Measurements from ENCODE around the gene MISP3.

The MISP3 gene

DNA sequence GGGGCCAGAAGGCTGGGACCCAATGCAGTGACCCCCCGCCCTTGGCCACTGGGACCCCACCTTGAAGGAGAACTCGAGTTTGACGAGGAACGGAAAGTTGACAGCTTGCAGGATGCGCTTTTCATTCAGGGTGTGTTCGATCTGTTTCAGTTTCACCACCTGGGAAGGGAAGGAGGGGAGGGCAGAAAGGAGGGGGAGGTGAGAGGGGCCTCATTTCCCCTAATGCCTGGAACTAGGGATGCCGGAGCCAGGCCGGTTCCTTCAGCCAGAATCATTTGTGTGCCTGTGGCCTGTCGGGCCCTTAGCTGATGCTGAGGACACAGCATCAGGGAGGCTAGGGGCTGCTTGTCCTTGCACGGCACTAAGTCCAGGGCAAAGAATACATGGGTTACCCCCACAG, 30.2 kb downstream of the MISP3 start:
- DNase-seq (ENCODE audit: low read depth), result no peak

DNA sequence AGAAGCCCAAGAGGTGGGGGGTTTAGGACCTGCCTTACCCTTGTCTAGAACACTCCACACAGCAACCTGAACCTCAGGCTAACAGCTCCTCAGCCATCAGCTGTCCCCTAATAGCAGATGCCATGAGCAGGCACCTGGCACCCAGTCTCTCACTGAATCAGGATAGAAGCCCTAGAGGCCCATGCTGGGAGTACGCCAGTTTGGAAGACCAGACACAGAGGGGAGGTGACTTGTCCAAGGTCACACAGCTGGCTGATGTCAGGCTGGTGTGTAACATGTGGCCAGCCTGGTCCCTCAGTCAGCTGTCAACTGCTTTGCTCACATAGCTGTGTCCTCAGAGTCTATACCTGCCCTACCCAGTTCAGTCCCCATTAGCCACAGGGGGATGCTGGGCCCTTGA, 30.7 kb downstream of the MISP3 start:
- no peak for DNase-seq (ENCODE audit: low read depth)

DNA sequence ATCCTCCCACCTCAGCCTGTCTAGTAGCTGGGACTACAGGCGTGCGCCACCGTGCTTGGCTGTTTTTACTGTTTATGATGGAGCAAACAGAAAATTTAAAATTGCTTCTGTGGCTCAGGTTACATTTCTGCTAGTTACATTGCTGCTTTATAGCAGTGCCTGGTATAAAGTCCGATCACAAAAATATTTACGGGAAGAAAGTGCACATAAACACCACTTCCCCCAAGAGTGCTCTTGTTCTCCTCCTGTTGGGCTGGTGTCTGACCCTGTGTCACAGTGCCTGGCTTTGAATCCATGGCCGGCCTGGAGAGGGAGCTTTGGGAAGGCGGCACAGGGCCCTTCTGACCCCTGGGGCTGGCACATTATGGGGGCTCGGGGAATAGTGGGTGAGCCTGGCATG, 33.1 kb downstream of the MISP3 start:
- no peak for DNase-seq (ENCODE audit: low read depth)

DNA sequence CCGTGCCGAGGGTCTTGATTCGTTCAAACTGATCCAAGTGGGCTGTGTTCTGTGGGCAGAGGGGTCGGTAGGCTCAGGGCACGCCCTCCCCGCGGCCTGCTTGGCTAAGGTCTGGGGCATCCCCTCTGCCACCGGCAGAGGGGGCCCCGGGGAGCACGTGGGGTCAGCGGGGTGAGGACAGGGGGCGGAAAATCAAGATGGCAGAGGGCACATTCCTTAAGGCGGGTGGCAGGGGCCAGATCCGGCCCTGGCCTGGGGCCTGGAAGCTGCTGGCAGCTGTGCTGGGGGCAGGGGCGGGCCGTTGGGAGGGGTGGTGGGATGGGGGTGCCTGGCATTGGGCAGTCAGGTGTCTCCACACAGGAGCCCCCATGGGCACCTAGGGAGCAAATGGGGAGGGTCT, 34.3 kb downstream of the MISP3 start:
- DNase-seq (ENCODE audit: low read depth), result no peak

DNA sequence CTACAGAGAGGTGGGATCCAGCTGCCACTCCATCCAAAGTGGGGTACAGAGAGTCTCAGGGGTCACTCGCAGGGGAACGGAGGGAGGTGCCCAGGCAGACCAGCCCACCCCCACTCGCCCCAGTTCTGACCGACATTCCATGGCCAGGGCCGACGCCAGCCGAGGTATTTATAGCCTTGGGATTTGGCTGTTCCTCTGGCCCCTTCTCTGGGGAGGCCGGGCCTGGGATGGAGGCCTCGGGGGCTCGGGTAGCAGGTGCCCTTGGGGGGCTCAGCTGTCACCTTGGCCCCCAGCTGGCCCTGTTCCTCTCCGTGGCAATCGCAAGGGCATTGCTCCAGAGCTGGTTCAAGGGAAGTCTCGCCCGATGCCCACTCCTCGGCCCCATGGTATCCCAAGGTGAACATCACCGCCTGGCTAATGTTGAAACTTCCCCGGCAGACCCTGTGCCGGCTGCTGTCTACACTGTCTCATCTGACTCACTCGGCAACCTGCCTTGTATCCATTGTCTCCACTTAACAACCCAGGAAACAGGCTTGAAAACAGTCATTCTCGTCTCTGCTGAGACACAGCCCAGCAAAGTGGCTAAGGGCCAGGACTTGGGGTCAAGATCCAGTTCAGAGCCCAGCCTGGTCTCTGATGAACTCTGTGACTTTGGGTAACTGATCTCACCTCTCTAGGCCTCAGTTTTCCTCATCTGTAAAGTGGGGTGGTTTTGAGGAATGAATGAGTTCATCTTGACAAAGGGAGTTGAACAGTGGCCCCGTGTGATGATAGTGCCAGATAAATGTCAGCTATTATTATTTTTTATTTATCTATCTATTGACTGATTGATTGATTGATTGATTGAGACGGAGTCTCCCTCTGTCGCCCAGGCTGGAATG, 35.2 kb downstream of the MISP3 start:
- no peak for DNase-seq (ENCODE audit: low read depth)

DNA sequence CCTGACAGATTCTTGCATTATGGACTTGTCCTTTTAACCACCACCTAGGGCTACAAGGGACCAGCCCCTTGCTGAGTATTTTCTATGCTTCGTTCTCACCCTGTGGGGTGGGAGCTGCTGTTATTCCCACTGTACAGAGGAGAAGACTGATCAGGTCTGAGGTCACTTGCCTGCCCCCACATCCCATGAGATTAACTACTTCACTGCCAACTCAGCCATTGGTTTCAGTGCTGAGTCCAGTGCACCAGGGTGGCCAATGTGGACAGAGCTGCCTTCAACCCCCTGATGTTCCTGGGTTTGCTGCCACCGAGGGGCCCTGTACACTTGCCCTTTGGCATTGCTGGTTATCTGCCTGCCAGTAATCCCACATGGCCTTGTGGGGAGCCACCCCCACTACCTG, 38.1 kb downstream of the MISP3 start:
- no peak for DNase-seq (ENCODE audit: low read depth)

DNA sequence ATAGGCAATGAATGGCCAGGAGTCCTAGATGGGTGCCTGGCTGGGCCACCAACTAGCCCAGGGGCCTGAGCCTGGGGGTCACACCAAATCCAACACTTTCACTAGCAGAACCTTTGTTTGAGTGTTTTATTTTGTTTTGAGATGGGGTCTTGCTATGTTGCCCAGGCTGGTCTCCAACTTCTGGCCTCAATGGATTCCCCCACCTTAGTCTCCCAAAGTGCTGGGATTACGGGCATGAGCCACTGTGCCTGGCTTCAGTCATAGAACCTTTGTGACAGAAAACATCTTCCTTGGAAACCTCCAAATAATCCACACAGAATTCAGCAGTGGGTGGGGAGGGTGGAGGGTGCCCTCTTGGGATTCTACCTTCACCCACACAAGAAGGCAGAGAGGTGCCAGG, 38.9 kb downstream of the MISP3 start:
- DNase-seq (ENCODE audit: low read depth), result no peak

DNA sequence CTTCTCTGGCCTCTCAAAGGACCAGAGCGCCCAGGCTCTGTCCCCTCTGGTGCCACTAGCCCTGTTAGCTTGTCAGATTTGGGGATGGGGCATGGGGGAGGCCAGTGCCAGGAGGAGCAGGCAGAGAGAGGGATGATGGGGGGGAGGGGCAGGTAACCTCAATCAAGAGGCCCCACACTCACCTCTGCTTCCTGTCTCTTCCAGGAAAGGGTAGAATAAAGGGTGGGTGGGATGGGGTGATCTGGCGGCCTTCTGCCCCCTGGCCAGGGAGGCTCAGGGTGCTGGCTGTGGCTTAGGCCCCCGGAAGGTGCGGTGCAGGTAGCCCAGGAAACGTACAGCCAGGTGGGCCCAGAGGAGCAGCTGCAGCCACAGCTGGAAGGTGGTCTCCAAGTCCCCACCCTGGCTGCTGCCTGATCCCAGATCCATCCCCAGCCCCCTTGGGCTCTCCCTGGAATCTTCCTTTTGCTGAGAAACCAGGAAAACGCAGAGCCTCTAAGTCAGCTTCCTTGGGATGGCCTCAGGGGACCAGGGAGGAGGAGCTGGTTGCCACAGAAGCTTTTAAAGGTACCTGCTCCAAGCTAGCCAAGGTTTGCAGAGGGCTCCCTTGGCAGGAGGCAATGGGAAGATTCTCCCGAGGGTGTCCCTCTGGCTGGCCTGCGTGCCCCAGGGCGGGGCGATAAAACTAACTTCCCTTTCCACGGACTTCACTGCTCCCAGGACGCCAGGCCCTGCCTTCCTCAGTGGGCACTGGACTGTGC, 39.6 kb downstream of the MISP3 start:
- no peak for DNase-seq (ENCODE audit: low read depth)

DNA sequence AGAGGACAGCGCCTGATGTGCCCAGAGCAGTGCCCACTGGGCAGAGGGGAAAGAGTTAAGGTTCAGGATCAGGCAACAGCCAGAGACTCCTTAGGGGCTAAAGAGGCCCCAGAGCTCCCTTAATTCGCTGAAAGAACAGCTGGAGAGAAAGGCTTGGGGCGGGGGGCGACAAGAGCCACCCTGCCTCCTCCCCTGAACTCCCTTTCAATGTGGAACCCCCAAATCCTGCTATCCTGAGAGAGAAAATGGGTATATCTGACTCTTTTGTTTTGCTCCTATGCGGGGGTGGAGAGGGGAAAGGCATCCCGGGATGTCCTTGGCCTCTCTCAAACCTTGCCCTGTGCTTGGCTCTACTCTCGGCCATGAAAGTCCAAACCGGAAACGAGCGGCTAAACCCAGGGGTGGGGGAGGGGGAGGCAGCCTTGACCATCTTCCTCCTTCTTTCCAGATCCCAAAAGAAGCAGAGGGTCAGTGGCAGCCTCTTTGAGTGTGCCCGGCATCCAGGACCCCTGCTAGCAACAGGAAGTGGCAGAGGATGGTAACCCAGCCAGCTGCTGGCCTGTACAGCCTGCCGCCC, 40.3 kb downstream of the MISP3 start:
- no peak for DNase-seq (ENCODE audit: low read depth)

DNA sequence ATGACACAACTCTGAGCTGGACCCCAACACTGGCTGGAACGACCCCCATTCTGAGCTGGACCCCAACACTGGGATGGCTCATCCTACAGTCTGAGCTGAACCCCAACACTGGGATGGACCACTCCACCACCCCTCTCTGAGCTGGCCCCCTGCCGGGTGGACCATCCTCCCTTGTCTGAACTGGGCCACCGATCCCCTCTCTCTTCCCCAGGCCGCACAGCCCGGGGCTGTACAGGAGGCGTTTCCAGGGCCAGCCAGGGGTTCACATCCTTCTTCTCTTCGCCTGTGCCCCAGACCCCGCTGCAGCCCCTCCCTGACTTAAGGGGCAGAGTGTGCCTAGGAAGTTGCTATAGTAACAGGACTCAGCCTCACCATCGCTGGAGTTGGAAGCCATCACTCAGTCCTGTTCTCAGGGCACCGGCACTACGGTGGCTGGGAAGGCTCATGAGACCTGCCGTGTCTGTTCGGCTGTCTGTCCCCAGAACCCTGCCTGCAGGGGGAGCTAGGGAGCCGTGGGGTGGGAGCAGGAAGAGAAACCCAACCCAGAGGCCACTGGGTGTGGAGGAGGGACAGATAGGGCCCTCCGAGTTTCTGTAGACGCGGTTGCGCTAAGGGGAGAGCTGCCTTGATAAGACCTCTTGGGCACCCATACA, 41.3 kb downstream of the MISP3 start:
- peak; percentile 62 for DNase-seq (ENCODE audit: low read depth)

DNA sequence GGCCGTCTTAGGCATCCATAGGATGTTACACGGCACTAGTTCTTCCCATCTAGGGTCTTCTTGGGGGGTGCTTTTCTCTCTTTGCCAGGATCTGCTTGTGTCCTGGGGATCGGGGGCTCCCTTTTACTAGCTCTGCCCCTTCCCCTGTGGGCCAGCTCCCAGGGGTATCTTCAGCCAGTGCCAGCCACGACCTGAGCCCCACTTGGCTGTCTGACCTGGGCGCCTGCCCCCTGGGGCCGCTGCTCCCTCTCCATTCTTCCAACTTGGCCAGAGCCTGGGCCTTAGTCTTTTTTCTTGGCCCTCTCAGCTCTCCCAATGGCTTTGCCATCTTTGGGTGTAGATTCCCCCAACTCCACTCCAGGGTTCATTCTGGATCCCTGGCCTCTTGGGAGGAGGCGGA, 41.9 kb downstream of the MISP3 start:
- DNase-seq (ENCODE audit: low read depth), result no peak

DNA sequence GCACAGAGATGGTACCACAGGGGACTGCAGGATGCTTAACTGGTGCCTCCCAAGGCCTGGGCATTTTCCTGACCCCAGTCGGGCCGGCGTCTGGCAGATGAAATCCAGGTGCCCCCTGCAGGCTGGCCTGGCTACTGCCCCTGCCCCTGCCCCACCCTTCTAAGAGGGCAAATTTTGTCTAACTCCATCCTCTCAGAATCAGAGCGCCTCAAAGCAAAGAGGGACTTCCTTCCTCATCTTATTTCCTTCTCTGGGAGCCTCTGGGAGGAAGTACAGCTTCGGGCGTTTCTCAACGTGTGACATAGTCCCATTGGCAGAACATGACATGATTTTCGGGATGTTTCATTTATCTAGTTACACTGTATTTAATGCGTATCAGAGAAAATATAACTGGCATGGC, 42.3 kb downstream of the MISP3 start:
- peak; percentile 53 for DNase-seq (ENCODE audit: low read depth)

DNA sequence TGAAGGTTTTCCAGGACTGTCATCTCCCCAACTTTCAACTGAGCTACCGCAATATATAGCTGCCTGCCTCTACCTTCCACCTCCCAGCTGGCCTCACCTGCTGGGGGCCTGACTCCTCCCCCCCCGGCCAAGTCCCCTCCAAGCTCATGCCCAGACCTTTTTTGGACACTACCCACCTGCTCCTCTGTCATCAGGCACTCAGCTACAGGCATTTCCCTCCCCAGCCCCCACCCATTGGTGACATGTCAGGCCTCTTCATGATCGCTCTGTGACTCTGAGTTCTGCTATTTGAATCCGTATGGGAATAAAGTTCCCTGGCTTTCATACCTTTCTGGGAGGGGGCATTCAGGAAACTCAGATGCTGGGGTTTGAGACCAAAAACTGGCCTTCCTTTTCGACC, 43.2 kb downstream of the MISP3 start:
- DNase-seq (ENCODE audit: low read depth), result no peak

DNA sequence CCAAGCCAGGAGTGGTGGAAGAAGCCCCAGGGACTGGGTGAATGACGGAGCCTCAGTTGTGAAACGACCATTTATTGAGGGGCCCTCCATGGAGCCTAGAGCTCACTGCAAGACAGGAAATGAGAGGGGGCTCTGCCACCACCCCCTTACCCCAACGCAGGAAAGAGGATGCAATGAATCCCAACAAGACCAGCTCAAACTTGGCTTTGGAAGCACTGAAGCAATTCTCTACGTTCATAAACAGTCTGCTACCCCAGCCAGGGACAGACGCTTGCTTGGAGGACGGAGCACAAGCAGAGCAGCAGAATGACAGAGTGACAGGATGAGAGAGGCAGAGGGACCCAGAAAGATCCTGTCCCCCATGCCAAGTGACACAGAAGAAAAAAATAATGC, 43.9 kb downstream of the MISP3 start:
- DNase-seq (ENCODE audit: low read depth), result no peak

DNA sequence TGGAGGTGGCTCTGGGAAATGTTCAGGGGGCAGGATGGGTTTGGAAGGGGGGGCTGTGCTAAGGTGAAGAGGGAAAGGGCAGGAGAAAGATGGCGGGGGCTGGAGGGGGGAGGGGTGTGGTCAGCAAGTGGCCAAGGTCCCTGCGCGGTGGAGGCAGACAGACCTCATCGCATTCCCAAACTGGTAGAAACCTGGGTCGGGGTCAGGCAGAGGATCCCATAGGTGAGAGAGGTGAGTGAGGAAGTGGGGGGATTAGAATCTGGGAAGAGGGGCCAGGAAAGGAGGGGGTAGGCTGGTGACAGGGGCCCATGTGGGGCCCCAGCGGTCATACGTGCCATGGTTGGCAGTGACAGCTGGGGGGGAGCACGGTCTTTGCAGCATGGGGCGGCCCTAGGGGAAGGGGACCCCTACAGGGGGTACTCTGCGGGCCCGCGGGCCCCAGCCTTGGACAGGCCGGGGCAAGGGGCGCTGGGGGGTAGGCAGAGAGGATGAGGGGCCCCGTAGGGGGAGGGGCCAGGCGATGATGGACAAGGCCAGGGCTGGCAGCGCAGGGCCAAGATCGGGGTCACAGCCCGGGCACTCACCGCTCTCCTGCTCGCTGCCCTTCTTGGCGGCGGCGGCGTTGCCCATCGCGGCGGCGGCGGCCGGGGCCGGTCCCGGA, 44.5 kb downstream of the MISP3 start:
- DNase-seq (ENCODE audit: low read depth), result no peak

DNA sequence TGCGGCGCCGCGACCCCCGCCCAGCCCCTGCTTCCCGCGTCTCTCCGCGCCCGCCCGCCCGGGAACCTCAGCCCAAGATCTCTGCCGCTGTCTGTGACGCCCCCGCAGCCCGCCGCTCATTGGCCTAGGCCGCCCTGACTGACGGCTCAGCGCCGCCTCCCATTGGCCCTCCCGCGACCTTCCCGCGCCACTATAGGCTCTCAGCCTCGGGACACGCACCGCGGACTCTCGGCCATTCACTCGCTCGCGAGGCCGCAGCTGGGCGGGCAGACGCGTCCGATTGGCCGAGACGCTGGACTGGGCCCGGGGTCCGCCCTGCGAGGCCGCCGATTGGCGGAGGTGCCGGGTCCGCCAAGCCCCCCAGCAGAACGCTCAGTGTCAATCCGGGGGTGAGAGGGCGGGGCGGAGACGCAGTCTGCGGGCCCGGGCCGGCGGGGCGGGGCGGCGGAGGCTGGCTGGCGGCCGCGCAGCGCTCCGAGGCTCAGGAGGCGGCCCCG, 45.1 kb downstream of the MISP3 start, which contains the start of gene PRKACA:
Gene PRKACA (minus strand): TSS at position 95 of the 497 bp plus-strand sequence. CDS start 215 bp downstream, outside the sequence.
- peak; percentile 99 for DNase-seq (ENCODE audit: low read depth)

DNA sequence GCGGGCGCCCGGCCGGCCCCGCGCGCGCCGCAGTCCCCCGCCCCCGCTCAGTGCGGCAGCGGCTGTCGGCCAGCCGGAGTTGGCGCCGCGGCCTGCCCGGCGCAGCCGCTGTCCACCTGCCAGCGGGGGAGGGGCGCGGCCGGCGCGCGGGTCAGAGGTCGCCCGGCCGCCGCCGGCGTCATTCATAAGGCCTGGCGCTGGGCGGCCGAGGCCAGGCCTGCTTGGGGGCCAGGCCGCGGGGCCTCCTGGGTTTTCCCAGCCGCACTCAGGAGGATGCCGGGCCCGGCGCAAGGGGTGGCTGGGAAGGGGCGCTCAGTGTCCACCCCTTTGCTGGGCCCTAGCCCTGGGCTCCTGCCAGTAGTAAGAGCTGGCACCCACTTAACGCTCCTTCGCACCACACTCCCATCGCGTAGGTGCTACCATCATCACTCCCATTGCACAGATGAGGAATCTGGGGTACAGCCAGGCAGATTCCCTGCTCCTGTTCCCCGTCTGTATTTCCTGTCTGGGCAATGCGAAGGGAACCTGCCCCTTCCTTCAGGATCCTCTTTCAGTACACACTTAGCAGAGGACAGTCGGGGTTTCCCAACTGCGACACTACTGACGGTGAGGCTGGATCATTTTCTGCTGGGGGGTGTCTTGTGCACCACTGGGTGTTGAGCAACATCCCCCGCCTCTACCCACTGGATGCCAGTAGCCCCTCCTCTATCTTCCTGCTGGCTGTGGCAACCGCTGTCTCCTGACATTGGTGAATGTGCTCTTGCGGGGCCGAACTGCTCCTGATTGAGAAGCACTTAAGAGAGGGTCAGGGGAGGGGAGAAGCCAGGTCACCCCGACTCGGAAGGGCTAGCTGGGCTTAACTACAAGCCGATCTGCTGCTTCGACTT, 45.8 kb downstream of the MISP3 start:
- DNase-seq (ENCODE audit: low read depth), result no peak

DNA sequence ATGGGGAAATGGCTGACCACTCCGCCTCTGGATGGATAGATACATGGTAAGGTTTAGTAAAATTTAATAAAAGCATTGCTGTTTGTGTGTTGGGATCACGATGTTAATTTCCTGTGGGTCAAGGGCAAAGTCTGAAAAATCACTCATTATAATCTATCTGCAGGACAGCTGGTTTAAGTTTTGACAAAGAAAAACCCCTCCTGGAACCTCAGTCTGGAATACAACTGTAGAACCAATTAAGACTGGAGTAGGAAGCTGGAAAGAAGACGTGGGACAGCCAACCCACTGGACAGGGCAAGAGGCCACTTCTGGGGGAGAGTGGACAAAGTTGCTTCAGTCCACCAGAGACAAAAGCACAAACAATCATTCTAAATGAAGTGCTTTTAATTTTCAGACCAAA, 46.6 kb downstream of the MISP3 start:
- no peak for DNase-seq (ENCODE audit: low read depth)

DNA sequence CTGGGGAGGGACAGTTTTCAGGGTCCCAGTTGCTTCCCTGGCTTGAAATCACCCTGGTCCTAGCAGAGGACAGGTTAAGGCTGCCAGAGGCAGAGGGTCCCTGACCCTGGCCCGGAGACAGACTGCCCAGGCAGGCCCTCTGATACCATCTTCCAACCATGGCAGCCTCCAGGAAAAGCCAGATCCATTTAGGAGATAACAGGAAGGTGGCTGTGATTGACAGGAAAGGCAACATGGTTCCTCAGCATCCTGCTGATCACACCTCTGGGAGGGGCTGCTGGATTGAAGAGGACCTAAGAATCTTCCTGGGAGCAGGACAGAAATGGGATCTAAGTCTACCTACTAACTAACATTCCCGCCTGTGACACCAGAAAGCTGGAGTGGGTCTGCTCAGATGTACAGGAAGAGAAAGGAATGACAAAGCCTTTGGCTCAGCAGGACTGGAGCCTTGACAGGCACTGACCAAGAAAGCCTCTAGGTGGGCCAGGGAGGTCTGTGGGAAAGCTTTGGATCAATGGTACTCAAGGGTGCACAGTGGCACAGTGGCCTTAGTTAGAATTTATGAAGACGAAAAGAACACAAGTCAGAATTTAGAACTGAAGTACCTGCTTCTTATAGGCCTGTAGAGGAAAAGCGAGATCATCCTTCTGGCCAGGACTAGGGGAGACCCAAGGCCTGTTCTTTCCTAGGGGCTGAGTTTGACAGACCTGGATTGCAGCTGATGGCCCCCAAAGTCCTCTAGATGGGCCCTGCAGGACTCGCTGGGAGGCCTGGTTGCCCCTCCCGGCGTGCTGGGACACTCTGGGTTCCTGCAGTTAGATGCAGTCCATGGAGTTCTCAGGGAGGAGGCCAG, 47.3 kb downstream of the MISP3 start:
- DNase-seq (ENCODE audit: low read depth), result no peak

DNA sequence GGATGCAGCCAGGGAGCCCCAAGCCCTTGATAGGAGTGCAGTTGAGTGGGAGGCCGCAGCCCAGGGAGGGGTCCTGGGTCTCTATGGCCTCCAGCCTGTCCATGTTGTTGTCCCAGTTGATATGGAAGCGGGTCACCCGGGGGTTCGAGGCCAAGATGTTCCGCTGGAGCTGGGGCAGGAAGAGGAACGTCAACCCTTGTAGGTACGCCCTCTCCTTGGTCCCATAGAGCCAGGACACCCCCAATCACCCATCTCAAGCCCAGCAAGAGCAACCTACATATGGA, 47.9 kb downstream of the MISP3 start:
- no peak for DNase-seq (ENCODE audit: low read depth)

Measured in activated T-cell treated with anti-CD3 and anti-CD28 coated beads for 48 hours (primary cell).